Limb (tissue), 2 donors: Measurements from ENCODE around the gene CREB3L2.
"Not testable (repeated sequence)": the region's sequence is repeated elsewhere in the genome, so short reads cannot be mapped to it uniquely, and the experiment has no call there.

Experiments
- DNase-seq, 2 donors: peaks; one replicate each; pipeline ENCODE4 v3.0.0-alpha.2; 2016; ENCODE audit errors: extremely low spot score in 2 of 2

The CREB3L2 gene

DNA sequence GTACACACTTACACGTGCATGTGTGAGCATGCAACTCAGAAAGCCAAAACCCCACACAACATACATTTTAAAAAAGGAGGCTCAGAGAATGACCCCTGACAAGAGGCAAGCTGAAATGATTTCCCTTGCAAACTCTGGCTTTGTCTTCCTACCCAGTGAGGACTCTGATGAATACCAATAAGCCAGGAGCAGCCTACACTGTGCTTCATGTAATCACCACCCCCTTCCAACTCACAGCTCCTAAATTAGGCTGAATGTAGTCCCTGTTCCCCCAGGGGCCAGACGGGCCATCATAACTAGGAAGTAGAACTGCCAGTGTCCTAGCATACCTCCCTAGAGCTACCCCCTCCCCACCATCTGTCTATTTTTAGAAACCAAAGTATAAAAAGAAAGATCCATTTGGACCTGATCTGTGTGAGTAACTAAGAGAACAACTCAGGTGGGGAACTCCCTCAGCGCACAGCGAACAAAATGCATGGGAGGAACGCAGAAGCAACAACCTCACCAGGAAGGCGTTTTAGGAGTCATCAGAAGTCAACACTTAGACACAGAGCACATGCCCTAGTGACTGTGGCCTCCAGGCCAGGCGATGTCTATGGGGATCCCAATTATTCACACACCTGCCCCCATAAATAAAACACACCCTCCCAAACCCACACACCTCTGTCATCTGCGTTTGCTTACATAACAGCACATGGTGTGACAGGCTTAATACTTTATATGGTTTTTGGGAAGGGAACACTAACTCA is 157.0 kb downstream of the CREB3L2 start:
- DNase-seq = no peak

GRCh38 chr7:137839903-137840779 is 161.7 kb downstream of the CREB3L2 start:
- DNase-seq = no peak

GRCh38 chr7:137838706-137839315 is 163.1 kb downstream of the CREB3L2 start:
- DNase-seq = no peak

- no peak for DNase-seq
Measured at GRCh38 chr7:137836541-137836940, 165.3 kb downstream of the CREB3L2 start.

DNA sequence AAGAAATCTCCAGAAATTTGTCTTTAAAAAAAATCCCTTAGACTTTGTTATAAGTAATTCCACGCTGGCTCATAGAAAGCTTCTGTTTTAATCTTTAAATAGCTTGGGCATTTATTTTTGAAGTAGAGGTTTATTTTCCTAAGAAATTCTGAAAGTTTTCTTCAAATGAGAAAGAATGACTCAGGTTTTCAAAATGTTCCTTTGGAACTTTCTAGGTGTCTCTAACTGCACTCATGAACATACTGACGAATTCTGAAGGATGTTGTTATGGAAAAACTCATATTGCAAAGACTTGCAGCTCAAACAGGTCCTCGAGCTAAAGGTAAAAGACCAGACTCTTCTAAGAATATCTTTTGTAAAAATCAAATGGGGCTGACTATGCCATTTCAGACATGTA is 165.8 kb downstream of the CREB3L2 start:
- no peak for DNase-seq

DNA sequence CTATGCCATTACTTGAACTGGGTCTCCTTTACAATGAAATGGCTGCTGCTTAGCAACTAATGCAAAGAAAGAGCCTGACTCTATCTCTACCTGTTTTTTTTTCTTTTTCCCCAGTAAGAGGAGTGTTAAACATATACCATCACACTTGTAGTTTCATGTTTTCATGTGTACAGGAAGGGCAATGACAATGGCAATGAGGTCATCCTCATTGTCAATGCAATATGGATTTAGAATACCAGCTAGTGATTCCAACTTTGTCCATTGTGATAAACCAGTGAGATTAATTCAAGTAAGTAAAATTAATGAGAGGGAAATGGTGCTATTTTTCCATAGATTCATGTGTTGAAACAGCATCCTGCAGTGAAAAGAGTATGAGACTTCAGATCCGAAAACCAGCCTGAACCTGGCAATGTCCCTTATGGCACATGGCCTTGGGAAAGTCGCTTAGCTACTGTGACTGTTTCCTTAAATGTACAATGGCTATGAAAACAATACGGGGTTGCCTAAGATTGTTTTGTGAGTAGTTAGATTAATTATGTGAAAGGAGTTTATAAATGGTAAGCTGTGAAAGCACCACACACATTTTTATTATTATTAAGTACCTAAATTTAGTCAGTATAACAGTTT is 166.3 kb downstream of the CREB3L2 start:
- DNase-seq = no peak

DNA sequence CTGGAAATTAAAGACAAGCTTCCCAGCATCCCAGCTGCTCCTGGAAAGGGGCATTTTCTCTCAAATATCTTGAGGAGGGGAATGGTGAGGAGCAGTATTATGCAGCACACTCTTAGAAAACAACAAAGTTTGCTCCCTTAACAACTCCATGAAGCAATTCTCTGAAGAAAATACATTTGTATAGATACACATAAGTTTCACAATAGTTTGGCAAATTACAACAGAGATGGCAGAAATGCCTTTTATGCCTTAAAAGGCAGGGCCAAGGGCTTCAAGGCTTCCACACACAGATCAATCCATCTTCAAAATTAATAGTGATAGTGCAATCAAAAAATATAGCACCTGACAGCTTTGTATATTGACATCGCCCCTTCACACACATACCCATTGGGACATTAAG is 167.3 kb downstream of the CREB3L2 start:
- no peak for DNase-seq

- DNase-seq = not testable (repeated sequence)
Measured at GRCh38 chr7:137832990-137833389, 168.9 kb downstream of the CREB3L2 start.

DNA sequence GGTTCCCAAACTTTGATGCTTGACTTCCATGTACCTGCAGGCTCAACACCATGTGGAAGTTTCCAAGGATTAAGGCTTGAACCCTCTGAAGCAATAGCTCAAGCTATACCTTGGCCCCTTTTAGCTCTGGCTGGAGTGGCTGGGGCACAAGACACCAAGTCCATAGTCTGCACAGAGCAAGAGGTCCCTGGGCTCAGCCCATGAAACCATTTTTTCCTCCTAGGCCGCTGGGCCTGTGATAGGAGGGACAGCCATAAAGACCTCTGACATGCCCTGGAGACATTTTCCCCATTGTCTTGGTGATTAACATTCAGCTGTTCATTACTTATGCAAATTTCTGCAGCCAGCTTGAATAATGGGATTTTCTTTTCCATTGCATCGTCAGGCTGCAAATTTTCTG is 169.5 kb downstream of the CREB3L2 start:
- no peak for DNase-seq

DNA sequence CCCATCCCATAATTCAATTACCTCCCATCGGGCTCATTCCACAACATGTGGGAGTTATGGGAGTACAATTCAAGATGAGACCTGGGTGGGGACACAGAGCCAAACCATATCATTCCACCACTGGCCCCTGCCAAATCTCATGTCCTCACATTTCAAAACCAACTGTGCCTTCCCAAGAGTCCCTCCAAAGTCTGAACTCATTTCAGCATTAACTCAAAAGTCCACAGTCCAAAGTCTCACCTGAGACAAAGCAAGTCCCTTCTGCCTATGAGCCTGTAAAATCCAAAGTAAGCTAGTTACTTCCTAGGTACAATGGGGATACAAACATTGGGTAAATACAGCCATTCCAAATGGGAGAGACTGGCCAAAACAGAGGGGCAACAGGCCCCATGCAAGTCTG is 170.3 kb downstream of the CREB3L2 start:
- not testable (repeated sequence) for DNase-seq

GRCh38 chr7:137829337-137829992 is 172.4 kb downstream of the CREB3L2 start:
- DNase-seq = no peak

GRCh38 chr7:137828456-137828855 is 173.4 kb downstream of the CREB3L2 start:
- no peak for DNase-seq

- DNase-seq = no peak
Measured at GRCh38 chr7:137825489-137825888, 176.4 kb downstream of the CREB3L2 start.
